MM.1S (cell line): ENCODE measurements around the gene SERHL2.
"Not testable (repeated sequence)": the region's sequence is repeated elsewhere in the genome, so short reads cannot be mapped to it uniquely, and the experiment has no call there.

Source experiments
- EZH2 ChIP-seq: fragments of 300-600 bp; sonication (generic); optimal IDR thresholded peaks from 2 replicates; pipeline ENCODE3; 2017; ENCODE audit warnings: low read depth, mild to moderate bottlenecking, antibody characterized with exemption, low read length, mixed read lengths
- TF ChIP-seq, protein P1 (sequence below): fragments of 300-600 bp; sonication (generic); IDR thresholded peaks from 2 replicates; pipeline ENCODE4 v1.5.1; 2016; ENCODE audit warnings: antibody characterized with exemption, low read length, mixed read lengths

DNA sequence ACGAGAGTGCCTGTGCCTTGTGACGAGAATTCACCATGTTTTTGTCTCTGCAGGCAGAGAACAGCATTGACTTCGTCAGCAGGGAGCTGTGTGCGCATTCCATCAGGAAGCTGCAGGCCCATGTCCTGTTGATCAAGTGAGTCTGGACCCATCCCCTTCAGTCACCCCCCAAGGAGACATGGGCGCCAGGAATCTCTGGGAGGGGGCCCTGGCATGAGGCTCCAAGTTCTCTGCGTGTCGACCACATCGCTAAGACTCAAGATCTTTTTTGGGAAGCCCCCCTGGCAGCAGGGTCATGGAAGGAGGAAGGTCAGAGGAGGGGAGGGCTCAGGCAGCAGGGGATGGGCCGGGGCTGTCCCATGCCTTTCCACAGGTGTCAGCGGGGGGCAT lies 44.8 kb upstream of the SERHL2 start:
- not testable (repeated sequence) for TF ChIP-seq EZH2
- TF ChIP-seq, protein P1, sequence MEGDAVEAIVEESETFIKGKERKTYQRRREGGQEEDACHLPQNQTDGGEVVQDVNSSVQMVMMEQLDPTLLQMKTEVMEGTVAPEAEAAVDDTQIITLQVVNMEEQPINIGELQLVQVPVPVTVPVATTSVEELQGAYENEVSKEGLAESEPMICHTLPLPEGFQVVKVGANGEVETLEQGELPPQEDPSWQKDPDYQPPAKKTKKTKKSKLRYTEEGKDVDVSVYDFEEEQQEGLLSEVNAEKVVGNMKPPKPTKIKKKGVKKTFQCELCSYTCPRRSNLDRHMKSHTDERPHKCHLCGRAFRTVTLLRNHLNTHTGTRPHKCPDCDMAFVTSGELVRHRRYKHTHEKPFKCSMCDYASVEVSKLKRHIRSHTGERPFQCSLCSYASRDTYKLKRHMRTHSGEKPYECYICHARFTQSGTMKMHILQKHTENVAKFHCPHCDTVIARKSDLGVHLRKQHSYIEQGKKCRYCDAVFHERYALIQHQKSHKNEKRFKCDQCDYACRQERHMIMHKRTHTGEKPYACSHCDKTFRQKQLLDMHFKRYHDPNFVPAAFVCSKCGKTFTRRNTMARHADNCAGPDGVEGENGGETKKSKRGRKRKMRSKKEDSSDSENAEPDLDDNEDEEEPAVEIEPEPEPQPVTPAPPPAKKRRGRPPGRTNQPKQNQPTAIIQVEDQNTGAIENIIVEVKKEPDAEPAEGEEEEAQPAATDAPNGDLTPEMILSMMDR = not testable (repeated sequence)
